GM23338 (cell line): ENCODE measurements around the gene HNMT. TPM values are rescaled to one million over a fixed set of nuclear protein-coding genes. Genes with fewer than 3 reads are reported as not detected.

Source experiments
- ATAC-seq: fragments of 200-7000 bp; cut with Tn5 transposase; 3 replicates; pipeline ENCODE4 v1.9.1; 2020
- DNase-seq: peaks from one replicate; pipeline ENCODE4 v3.0.0-alpha.2; 2015; ENCODE audit warnings: low spot score
- H2AFZ ChIP-seq: fragments of 200-600 bp; sonication (generic); 2 replicates; pipeline ENCODE4 v1.8.0; 2016; ENCODE audit warnings: antibody characterized with exemption, mild to moderate bottlenecking, moderate library complexity
- H3F3A ChIP-seq: fragments of 200-600 bp; sonication (generic); replicated peaks from 2 replicates; pipeline ENCODE4 v1.8.0; 2017; ENCODE audit warnings: antibody characterized with exemption, mixed run types, low read depth
- H3K27ac ChIP-seq: fragments of 200-600 bp; sonication (generic); 2 replicates; pipeline ENCODE4 v1.6.1; 2016; ENCODE audit warnings: low read depth
- H3K27me3 ChIP-seq: fragments of 200-600 bp; sonication (generic); 2 replicates; pipeline ENCODE4 v1.8.0; 2016; ENCODE audit warnings: mild to moderate bottlenecking, mixed run types, moderate library complexity; ENCODE audit not compliant: insufficient read depth
- H3K36me3 ChIP-seq: fragments of 200-600 bp; sonication (generic); 2 replicates; pipeline ENCODE4 v1.8.0; 2016; ENCODE audit warnings: mild to moderate bottlenecking; ENCODE audit not compliant: insufficient read depth
- H3K4me1 ChIP-seq: fragments of 200-600 bp; sonication (generic); 2 replicates; pipeline ENCODE4 v1.8.0; 2016; ENCODE audit warnings: mild to moderate bottlenecking, moderate library complexity; ENCODE audit not compliant: insufficient read depth
- H3K4me2 ChIP-seq: fragments of 200-600 bp; sonication (generic); 2 replicates; pipeline ENCODE4 v1.7.1; 2017; ENCODE audit warnings: mixed run types
- H3K4me3 ChIP-seq: fragments of 200-600 bp; sonication (generic); 2 replicates; pipeline ENCODE4 v1.6.1; 2016; ENCODE audit warnings: mixed run types
- H3K79me2 ChIP-seq: fragments of 200-600 bp; sonication (generic); replicated peaks from 2 replicates; pipeline ENCODE4 v1.8.0; 2017; ENCODE audit warnings: mild to moderate bottlenecking; ENCODE audit not compliant: insufficient read depth
- H3K9me2 ChIP-seq: fragments of 200-600 bp; sonication (generic); 2 replicates; pipeline ENCODE4 v1.8.0; 2017; ENCODE audit not compliant: insufficient read depth
- H4K20me1 ChIP-seq: fragments of 200-600 bp; sonication (generic); replicated peaks from 2 replicates; pipeline ENCODE4 v1.8.0; 2017; ENCODE audit warnings: mild to moderate bottlenecking; ENCODE audit not compliant: insufficient read depth
- H3K27ac Mint-ChIP-seq: 2 replicates; pipeline ENCODE4 v1.8.0; 2020; ENCODE audit warnings: inconsistent platforms, mild to moderate bottlenecking, moderate library complexity, mixed read lengths
- H3K27me3 Mint-ChIP-seq: 3 replicates; pipeline ENCODE4 v1.8.0; 2022; ENCODE audit warnings: low read depth, mild to moderate bottlenecking, moderate library complexity, mixed read lengths, inconsistent platforms; ENCODE audit not compliant: insufficient read depth, poor library complexity
- H3K36me3 Mint-ChIP-seq: 3 replicates; pipeline ENCODE4 v1.8.0; 2021; ENCODE audit warnings: low read depth, mild to moderate bottlenecking, inconsistent platforms, moderate library complexity, mixed read lengths
- H3K4me1 Mint-ChIP-seq: 3 replicates; pipeline ENCODE4 v1.8.0; 2020; ENCODE audit warnings: mild to moderate bottlenecking, inconsistent platforms, mixed read lengths
- H3K4me3 Mint-ChIP-seq: 3 replicates; pipeline ENCODE4 v1.8.0; 2021; ENCODE audit warnings: moderate library complexity, mild to moderate bottlenecking, inconsistent platforms, mixed read lengths
- H3K9me3 Mint-ChIP-seq: 3 replicates; pipeline ENCODE4 v1.8.0; 2020; ENCODE audit warnings: moderate library complexity, mild to moderate bottlenecking, inconsistent platforms, mixed read lengths
- CTCF ChIP-seq, 2 experiments: fragments of 200-600 bp in 1 of 2; sonication (generic) in 1 of 2; conservative IDR thresholded peaks; 2 replicates each; pipeline versions ENCODE4 v1.5.1 to v1.6.1; 2016 to 2017; ENCODE audit warnings: antibody characterized with exemption in 2 of 2, low read depth in 2 of 2, mild to moderate bottlenecking in 2 of 2, moderate library complexity in 1 of 2
- EZH2 ChIP-seq: fragments of 200-600 bp; sonication (generic); IDR thresholded peaks from one replicate; pipeline ENCODE4 v1.8.0; 2017; ENCODE audit warnings: antibody characterized with exemption, mild to moderate bottlenecking, low read depth; ENCODE audit not compliant: unreplicated experiment
- NANOG ChIP-seq: IDR thresholded peaks from 2 replicates; pipeline ENCODE4 v1.6.1; 2016; ENCODE audit warnings: antibody characterized with exemption, borderline replicate concordance
- POLR2AphosphoS5 ChIP-seq: IDR thresholded peaks from 2 replicates; pipeline ENCODE4 v1.6.1; 2016; ENCODE audit warnings: antibody characterized with exemption, low read depth
- ZNF114 ChIP-seq: fragments of 250-450 bp; sonication (Bioruptor Pico); IDR thresholded peaks from 2 replicates; pipeline ENCODE4 v1.5.0; 2020; ENCODE audit warnings: mild to moderate bottlenecking, moderate library complexity
- ZNF331 ChIP-seq: fragments of 250-450 bp; sonication (Bioruptor Pico); IDR thresholded peaks from 2 replicates; pipeline ENCODE4 v1.5.0; 2020; ENCODE audit warnings: low read depth, mild to moderate bottlenecking, moderate library complexity
- polyA plus RNA-seq: library from polyadenylated mRNA; unstranded; fragments of >200 nt; fragmentation: Nextera tagmentation; extraction: Ambion mirVana; gene quantifications from 2 replicates; pipeline ENCODE4 v1.2.1, GENCODE V29; 2016
- total RNA-seq: library from RNA; depleted of rRNA; stranded (reverse); fragments of >200 nt; shearing (Covaris generic); gene quantifications from 2 replicates; pipeline ENCODE4 v1.2.3, GENCODE V29; 2014
- TF ChIP-seq, protein P1 (sequence below): IDR thresholded peaks from 2 replicates; pipeline ENCODE4 v1.6.1; 2016; ENCODE audit warnings: antibody characterized with exemption

Gene HNMT
- total and polyA plus RNA-seq, 2 experiments from 2014 or later = 3.3 to 3.4 TPM

DNA sequence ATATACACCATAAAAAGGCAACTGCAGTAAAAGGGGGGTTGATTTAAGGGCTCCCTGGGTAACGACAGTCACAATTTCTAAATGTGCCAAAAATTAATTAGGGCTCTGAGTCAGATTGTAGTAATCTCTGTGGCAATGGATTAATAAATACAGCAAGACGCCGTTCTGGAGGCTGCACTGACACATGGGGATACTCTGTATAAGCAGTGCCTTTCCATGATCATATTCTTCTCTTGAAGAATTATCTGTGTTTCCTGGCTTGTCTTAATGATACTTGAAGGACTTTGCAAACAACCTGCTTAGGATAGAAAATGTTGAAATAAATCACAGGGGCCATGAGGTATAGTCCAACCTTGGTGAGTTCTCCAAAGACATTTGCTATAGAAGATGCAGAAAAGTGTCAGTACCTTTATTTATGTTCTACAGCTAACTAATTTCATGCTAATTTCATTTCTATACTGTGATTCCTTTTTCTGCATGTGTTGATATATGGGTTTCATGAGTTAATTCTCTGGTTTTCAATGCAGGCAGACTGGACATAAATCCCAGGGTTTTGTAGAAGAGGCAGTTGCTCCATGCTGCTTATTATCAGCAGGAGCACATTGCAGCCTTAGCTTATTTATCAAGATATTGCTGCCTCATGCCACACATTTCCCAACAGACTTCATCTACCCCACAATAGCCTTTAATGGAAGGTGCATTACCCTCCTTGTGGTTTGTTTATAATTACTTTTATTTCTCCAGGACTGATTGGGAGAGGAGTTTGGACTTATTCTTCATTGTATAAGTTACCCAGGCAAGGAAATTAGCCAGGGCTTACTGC is 54.8 kb downstream of the HNMT start:
- H3K27ac ChIP-seq = no peak overlapping the region
- peaks cover 3% of the 10 kb centered on the region; the same call in 1 of the 2 replicates for H3K9me2 ChIP-seq
- no peaks in the 10 kb centered on the region for H3K79me2 ChIP-seq
- ATAC-seq (no peak), DNase-seq (no peak)
- 0 out of 2 replicates have a peak, but pooled peaks cover under 1% of the 10 kb centered on the region for H3K4me1 ChIP-seq
- no peaks in the 10 kb centered on the region for H4K20me1 ChIP-seq
- no peaks in the 10 kb centered on the region for H3K36me3 ChIP-seq
- H3K27ac Mint-ChIP-seq = no peak overlapping the region
- H3K9me3 Mint-ChIP-seq = no peaks in the 10 kb centered on the region; the same call in 2 of the 3 replicates
- peaks cover under 1% of the 10 kb centered on the region; the same call in 1 of the 3 replicates for H3K4me1 Mint-ChIP-seq
- H3F3A ChIP-seq = no peaks in the 10 kb centered on the region
- no peak overlapping the region for H2AFZ ChIP-seq
- H3K4me2 ChIP-seq = no peak overlapping the region
- H3K4me3 ChIP-seq = no peak overlapping the region
- H3K27me3 Mint-ChIP-seq = no peaks in the 10 kb centered on the region
- TF ChIP-seq, protein P1, sequence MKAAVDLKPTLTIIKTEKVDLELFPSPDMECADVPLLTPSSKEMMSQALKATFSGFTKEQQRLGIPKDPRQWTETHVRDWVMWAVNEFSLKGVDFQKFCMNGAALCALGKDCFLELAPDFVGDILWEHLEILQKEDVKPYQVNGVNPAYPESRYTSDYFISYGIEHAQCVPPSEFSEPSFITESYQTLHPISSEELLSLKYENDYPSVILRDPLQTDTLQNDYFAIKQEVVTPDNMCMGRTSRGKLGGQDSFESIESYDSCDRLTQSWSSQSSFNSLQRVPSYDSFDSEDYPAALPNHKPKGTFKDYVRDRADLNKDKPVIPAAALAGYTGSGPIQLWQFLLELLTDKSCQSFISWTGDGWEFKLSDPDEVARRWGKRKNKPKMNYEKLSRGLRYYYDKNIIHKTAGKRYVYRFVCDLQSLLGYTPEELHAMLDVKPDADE = no peak
- TF ChIP-seq EZH2 (no peak), CTCF (conservative IDR thresholded peaks at IDR 0.05; ENCODE audit: low read depth in 2 of 2) (no peak), POLR2AphosphoS5 (no peak), ZNF331 (CRISPR knock-in tag) (no peak), NANOG (no peak)
- H3K27me3 ChIP-seq = no peaks in the 10 kb centered on the region
- H3K4me3 Mint-ChIP-seq = no peak overlapping the region
- H3K36me3 Mint-ChIP-seq = no peaks in the 10 kb centered on the region

DNA sequence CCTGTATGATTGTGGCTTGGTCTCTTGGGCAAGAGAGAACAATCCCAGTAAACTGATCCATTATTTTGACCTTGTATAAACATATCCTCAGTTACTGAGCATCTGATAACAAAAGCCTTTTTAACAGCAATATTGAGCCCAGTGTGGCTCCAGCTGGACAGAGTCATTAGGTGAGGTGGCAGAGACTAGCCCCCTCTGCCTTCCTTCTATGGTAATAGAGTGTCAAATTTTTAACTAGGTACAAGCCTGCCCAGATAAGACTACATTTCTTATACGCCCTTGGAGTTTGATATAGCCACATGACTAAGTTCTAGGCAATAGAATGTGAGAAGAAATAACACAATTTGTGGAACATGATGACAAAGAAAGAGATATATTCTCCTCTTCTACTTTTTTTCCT is 56.2 kb downstream of the HNMT start:
- Mint-ChIP-seq H3K9me3 (no peaks in the 10 kb centered on the region; the same call in 2 of the 3 replicates), H3K4me1 (peaks cover 5% of the 10 kb centered on the region; the same call in 2 of the 3 replicates), H3K27me3 (no peaks in the 10 kb centered on the region), H3K27ac (no peak overlapping the region), H3K36me3 (no peaks in the 10 kb centered on the region), H3K4me3 (no peak overlapping the region)
- Histone ChIP-seq H2AFZ (no peak overlapping the region), H3K4me1 (0 out of 2 replicates have a peak, but pooled peaks cover 8% of the 10 kb centered on the region), H3K9me2 (peaks cover 3% of the 10 kb centered on the region; the same call in 1 of the 2 replicates), H3K79me2 (no peaks in the 10 kb centered on the region), H3K4me2 (no peak overlapping the region), H3K36me3 (no peaks in the 10 kb centered on the region), H3K4me3 (no peak overlapping the region), H3F3A (no peaks in the 10 kb centered on the region), H4K20me1 (no peaks in the 10 kb centered on the region), H3K27ac (no peak overlapping the region), H3K27me3 (no peaks in the 10 kb centered on the region)
- peak; percentile 9 to 25; a peak in 2 of 4 replicates for TF ChIP-seq CTCF (conservative IDR thresholded peaks at IDR 0.05; ENCODE audit: low read depth in 2 of 2)
- TF ChIP-seq ZNF331 (CRISPR knock-in tag) = no peak
- no peak for TF ChIP-seq ZNF114
- TF ChIP-seq NANOG = no peak
- peak; percentile 9 for DNase-seq
- peak; percentile 40; the same call in 2 of the 3 replicates for ATAC-seq
